ENCODE data around the gene NR2F1-AS1.
A peak's percentile ranks its signal among the peaks of the same experiment; 100 is the strongest.
"Not testable (repeated sequence)": the region's sequence is repeated elsewhere in the genome, so short reads cannot be mapped to it uniquely, and the experiment has no call there.

The NR2F1-AS1 gene

GRCh38 chr5:93570294-93571113 is 10.5 kb downstream of the NR2F1-AS1 start:
- Histone ChIP-seq H3K4me1 (ENCODE audit: control extremely low read depth in 1 of 4, control insufficient read depth in 4 of 4, insufficient read depth in 4 of 4, low read length in 3 of 4) (peaks cover 0 to 28% (median 19%) of the 10 kb centered on the region in 4 experiments), H3K27me3 (replicated peaks in 2 of 5; ENCODE audit: control insufficient read depth in 4 of 5, insufficient read depth in 5 of 5, low read length in 4 of 5) (peaks cover 50 to 92% (median 59%) of the 10 kb centered on the region in 5 experiments), H3K4me3 (ENCODE audit: control insufficient read depth in 1 of 7, extremely low read depth in 1 of 7, insufficient read depth in 4 of 7, low read depth in 2 of 7, low read length in 6 of 7) (peak overlapping the region in 3 of 7 experiments; percentile 37 to 50 (median 38)), H3K9me3 (ENCODE audit: control extremely low read depth in 1 of 5, control insufficient read depth in 4 of 5, insufficient read depth in 2 of 5, low read depth in 1 of 5, low read length in 4 of 5) (peaks cover 0 to 7% (median 0%) of the 10 kb centered on the region in 5 experiments), H3K27ac (ENCODE audit: insufficient read depth in 1 of 2, low read depth in 1 of 2, low read length in 2 of 2, poor library complexity in 1 of 2, severe bottlenecking in 2 of 2) (no peak overlapping the region), H3K36me3 (ENCODE audit: control insufficient read depth in 4 of 4, insufficient read depth in 4 of 4, low read length in 3 of 4) (no peaks in the 10 kb centered on the region)
- WGBS (ENCODE audit: insufficient coverage): 2% methylated on average over 57 of the region's 70 CpGs
- peak in 2 of 3 donors; percentile 73 to 77 for DNase-seq
- ChIA-PET POLR2A (no interaction called here), CTCF (interaction anchor here (1.6 kb wide), 1 partner anchor 52 kb away, joined by 4 read pairs; no protein-coding TSS in a partner anchor)

GRCh38 chr5:93569300-93570160 is 11.5 kb downstream of the NR2F1-AS1 start:
- 17% methylated on average over 13 of the region's 13 CpGs for WGBS (ENCODE audit: insufficient coverage)
- Histone ChIP-seq H3K9me3 (ENCODE audit: control extremely low read depth in 1 of 5, control insufficient read depth in 4 of 5, insufficient read depth in 2 of 5, low read depth in 1 of 5, low read length in 4 of 5) (peaks cover 0 to 7% (median 0%) of the 10 kb centered on the region in 5 experiments), H3K36me3 (ENCODE audit: control insufficient read depth in 4 of 4, insufficient read depth in 4 of 4, low read length in 3 of 4) (no peaks in the 10 kb centered on the region), H3K27ac (ENCODE audit: insufficient read depth in 1 of 2, low read depth in 1 of 2, low read length in 2 of 2, poor library complexity in 1 of 2, severe bottlenecking in 2 of 2) (no peak overlapping the region), H3K4me3 (ENCODE audit: control insufficient read depth in 1 of 7, extremely low read depth in 1 of 7, insufficient read depth in 4 of 7, low read depth in 2 of 7, low read length in 6 of 7) (no peak overlapping the region), H3K27me3 (replicated peaks in 2 of 5; ENCODE audit: control insufficient read depth in 4 of 5, insufficient read depth in 5 of 5, low read length in 4 of 5) (peaks cover 48 to 86% (median 52%) of the 10 kb centered on the region in 5 experiments), H3K4me1 (ENCODE audit: control extremely low read depth in 1 of 4, control insufficient read depth in 4 of 4, insufficient read depth in 4 of 4, low read length in 3 of 4) (peaks cover 0 to 28% (median 19%) of the 10 kb centered on the region in 4 experiments)
- POLR2A ChIA-PET: no interaction called here
- no peak for DNase-seq
- CTCF ChIA-PET: no interaction called here

- Histone ChIP-seq H3K36me3 (ENCODE audit: control insufficient read depth in 4 of 4, insufficient read depth in 4 of 4, low read length in 3 of 4) (no peaks in the 10 kb centered on the region), H3K4me3 (ENCODE audit: control insufficient read depth in 1 of 7, extremely low read depth in 1 of 7, insufficient read depth in 4 of 7, low read depth in 2 of 7, low read length in 6 of 7) (no peak overlapping the region), H3K4me1 (ENCODE audit: control extremely low read depth in 1 of 4, control insufficient read depth in 4 of 4, insufficient read depth in 4 of 4, low read length in 3 of 4) (peaks cover 0 to 19% (median 12%) of the 10 kb centered on the region in 4 experiments), H3K27me3 (replicated peaks in 2 of 5; ENCODE audit: control insufficient read depth in 4 of 5, insufficient read depth in 5 of 5, low read length in 4 of 5) (peaks cover 34 to 74% (median 58%) of the 10 kb centered on the region in 5 experiments), H3K9me3 (ENCODE audit: control extremely low read depth in 1 of 5, control insufficient read depth in 4 of 5, insufficient read depth in 2 of 5, low read depth in 1 of 5, low read length in 4 of 5) (peaks cover 0 to 5% (median 1%) of the 10 kb centered on the region in 5 experiments), H3K27ac (ENCODE audit: insufficient read depth in 1 of 2, low read depth in 1 of 2, low read length in 2 of 2, poor library complexity in 1 of 2, severe bottlenecking in 2 of 2) (no peak overlapping the region)
- POLR2A ChIA-PET: no interaction called here
- 40% methylated on average over 1 of the region's 1 CpG for WGBS (ENCODE audit: insufficient coverage)
- CTCF ChIA-PET: no interaction called here
- DNase-seq: no peak
Observed at GRCh38 chr5:93567424-93567823, 13.6 kb downstream of the NR2F1-AS1 start.

- H3K9me3 ChIP-seq (ENCODE audit: control extremely low read depth in 1 of 5, control insufficient read depth in 4 of 5, insufficient read depth in 2 of 5, low read depth in 1 of 5, low read length in 4 of 5): peaks cover 0 to 5% (median 1%) of the 10 kb centered on the region in 5 experiments
- H3K4me3 ChIP-seq (ENCODE audit: control insufficient read depth in 1 of 7, extremely low read depth in 1 of 7, insufficient read depth in 4 of 7, low read depth in 2 of 7, low read length in 6 of 7): no peak overlapping the region
- POLR2A ChIA-PET: no interaction called here
- no peak for DNase-seq
- H3K4me1 ChIP-seq (ENCODE audit: control extremely low read depth in 1 of 4, control insufficient read depth in 4 of 4, insufficient read depth in 4 of 4, low read length in 3 of 4): peaks cover 0 to 8% (median 6%) of the 10 kb centered on the region in 4 experiments
- no peaks in the 10 kb centered on the region for H3K36me3 ChIP-seq (ENCODE audit: control insufficient read depth in 4 of 4, insufficient read depth in 4 of 4, low read length in 3 of 4)
- H3K27ac ChIP-seq (ENCODE audit: insufficient read depth in 1 of 2, low read depth in 1 of 2, low read length in 2 of 2, poor library complexity in 1 of 2, severe bottlenecking in 2 of 2): no peak overlapping the region
- CTCF ChIA-PET: no interaction called here
- H3K27me3 ChIP-seq (replicated peaks in 2 of 5; ENCODE audit: control insufficient read depth in 4 of 5, insufficient read depth in 5 of 5, low read length in 4 of 5): peaks cover 22 to 63% (median 49%) of the 10 kb centered on the region in 5 experiments
Observed at GRCh38 chr5:93566091-93566490, 14.9 kb downstream of the NR2F1-AS1 start.

- no peak for DNase-seq
- H3K27ac ChIP-seq (ENCODE audit: insufficient read depth in 1 of 2, low read depth in 1 of 2, low read length in 2 of 2, poor library complexity in 1 of 2, severe bottlenecking in 2 of 2): no peak overlapping the region
- no CpG with 5 or more reads among the region's 2 CpGs for WGBS (ENCODE audit: insufficient coverage)
- H3K4me1 ChIP-seq (ENCODE audit: control extremely low read depth in 1 of 4, control insufficient read depth in 4 of 4, insufficient read depth in 4 of 4, low read length in 3 of 4): no peaks in the 10 kb centered on the region
- peaks cover 2 to 20% (median 7%) of the 10 kb centered on the region in 5 experiments for H3K27me3 ChIP-seq (replicated peaks in 2 of 5; ENCODE audit: control insufficient read depth in 4 of 5, insufficient read depth in 5 of 5, low read length in 4 of 5)
- ChIA-PET CTCF (no interaction called here), POLR2A (no interaction called here)
- H3K4me3 ChIP-seq (ENCODE audit: control insufficient read depth in 1 of 7, extremely low read depth in 1 of 7, insufficient read depth in 4 of 7, low read depth in 2 of 7, low read length in 6 of 7): no peak overlapping the region
- no peaks in the 10 kb centered on the region for H3K9me3 ChIP-seq (ENCODE audit: control extremely low read depth in 1 of 5, control insufficient read depth in 4 of 5, insufficient read depth in 2 of 5, low read depth in 1 of 5, low read length in 4 of 5)
- H3K36me3 ChIP-seq (ENCODE audit: control insufficient read depth in 4 of 4, insufficient read depth in 4 of 4, low read length in 3 of 4): no peaks in the 10 kb centered on the region
Observed at GRCh38 chr5:93557021-93557604, 23.9 kb downstream of the NR2F1-AS1 start.

- H3K36me3 ChIP-seq (ENCODE audit: control insufficient read depth in 4 of 4, insufficient read depth in 4 of 4, low read length in 3 of 4); H3K4me1 ChIP-seq (ENCODE audit: control extremely low read depth in 1 of 4, control insufficient read depth in 4 of 4, insufficient read depth in 4 of 4, low read length in 3 of 4); CTCF ChIA-PET; H3K27ac ChIP-seq (ENCODE audit: insufficient read depth in 1 of 2, low read depth in 1 of 2, low read length in 2 of 2, poor library complexity in 1 of 2, severe bottlenecking in 2 of 2); POLR2A ChIA-PET; H3K27me3 ChIP-seq (replicated peaks in 2 of 5; ENCODE audit: control insufficient read depth in 4 of 5, insufficient read depth in 5 of 5, low read length in 4 of 5); H3K4me3 ChIP-seq (ENCODE audit: control insufficient read depth in 1 of 7, extremely low read depth in 1 of 7, insufficient read depth in 4 of 7, low read depth in 2 of 7, low read length in 6 of 7); H3K9me3 ChIP-seq (ENCODE audit: control extremely low read depth in 1 of 5, control insufficient read depth in 4 of 5, insufficient read depth in 2 of 5, low read depth in 1 of 5, low read length in 4 of 5); DNase-seq: not testable (repeated sequence)
- WGBS (ENCODE audit: insufficient coverage): 93% methylated on average over 3 of the region's 3 CpGs
Observed at GRCh38 chr5:93549594-93549993, 31.4 kb downstream of the NR2F1-AS1 start.

All from common myeloid progenitor, CD34-positive (primary cell).